ENCODE results near the gene CRIP3.

GRCh38 chr6:43299338-43300293 lies 9.0 kb downstream of the CRIP3 start:
- no peak for TF ChIP-seq CTCF (IDR thresholded peaks at IDR 0.05; ENCODE audit: insufficient read depth, low read depth, low read length)
- TF ChIP-seq EZH2 (IDR thresholded peaks at IDR 0.05; ENCODE audit: insufficient read depth, low read length) = no peak

Data from astrocyte (in vitro differentiated cells and primary cell).